Osteocyte (in vitro differentiated cells): ENCODE measurements around the gene BABAM2. TPM values are rescaled to one million over a fixed set of nuclear protein-coding genes. Genes with fewer than 3 reads are reported as not detected.
A peak's percentile ranks its signal among the peaks of the same experiment; 100 is the strongest.

Source experiments
- DNase-seq: peaks from one replicate; pipeline ENCODE4 v3.0.0; 2021; ENCODE audit warnings: mixed read lengths; ENCODE audit not compliant: unreplicated experiment; ENCODE audit errors: extremely low spot score
- H3K27ac Mint-ChIP-seq: one replicate; pipeline ENCODE4 v1.8.0; 2021; ENCODE audit warnings: mild to moderate bottlenecking, mixed read lengths; ENCODE audit not compliant: unreplicated experiment
- H3K27me3 Mint-ChIP-seq: one replicate; pipeline ENCODE4 v1.8.0; 2021; ENCODE audit warnings: mixed read lengths; ENCODE audit not compliant: unreplicated experiment
- H3K36me3 Mint-ChIP-seq: one replicate; pipeline ENCODE4 v1.8.0; 2021; ENCODE audit warnings: mixed read lengths; ENCODE audit not compliant: unreplicated experiment
- H3K4me1 Mint-ChIP-seq: one replicate; pipeline ENCODE4 v1.8.0; 2021; ENCODE audit warnings: mixed read lengths; ENCODE audit not compliant: unreplicated experiment
- H3K4me3 Mint-ChIP-seq: one replicate; pipeline ENCODE4 v1.8.0; 2021; ENCODE audit warnings: mild to moderate bottlenecking, moderate library complexity, mixed read lengths; ENCODE audit not compliant: unreplicated experiment
- H3K9me3 Mint-ChIP-seq: one replicate; pipeline ENCODE4 v1.8.0; 2021; ENCODE audit warnings: mixed read lengths; ENCODE audit not compliant: unreplicated experiment
- total RNA-seq: library from RNA; stranded (reverse); gene quantifications from 2 replicates; pipeline ENCODE4 v1.2.1, GENCODE V29; 2021
- TF ChIP-seq, protein P1 (sequence below): fragments of 200-600 bp; sonication (generic); IDR thresholded peaks from 2 replicates; pipeline ENCODE4 v1.5.0; 2021; ENCODE audit warnings: antibody characterized with exemption, mild to moderate bottlenecking, moderate library complexity

Gene BABAM2
- total RNA-seq, 1 donor from 2014 or later = 43.6 TPM

DNA sequence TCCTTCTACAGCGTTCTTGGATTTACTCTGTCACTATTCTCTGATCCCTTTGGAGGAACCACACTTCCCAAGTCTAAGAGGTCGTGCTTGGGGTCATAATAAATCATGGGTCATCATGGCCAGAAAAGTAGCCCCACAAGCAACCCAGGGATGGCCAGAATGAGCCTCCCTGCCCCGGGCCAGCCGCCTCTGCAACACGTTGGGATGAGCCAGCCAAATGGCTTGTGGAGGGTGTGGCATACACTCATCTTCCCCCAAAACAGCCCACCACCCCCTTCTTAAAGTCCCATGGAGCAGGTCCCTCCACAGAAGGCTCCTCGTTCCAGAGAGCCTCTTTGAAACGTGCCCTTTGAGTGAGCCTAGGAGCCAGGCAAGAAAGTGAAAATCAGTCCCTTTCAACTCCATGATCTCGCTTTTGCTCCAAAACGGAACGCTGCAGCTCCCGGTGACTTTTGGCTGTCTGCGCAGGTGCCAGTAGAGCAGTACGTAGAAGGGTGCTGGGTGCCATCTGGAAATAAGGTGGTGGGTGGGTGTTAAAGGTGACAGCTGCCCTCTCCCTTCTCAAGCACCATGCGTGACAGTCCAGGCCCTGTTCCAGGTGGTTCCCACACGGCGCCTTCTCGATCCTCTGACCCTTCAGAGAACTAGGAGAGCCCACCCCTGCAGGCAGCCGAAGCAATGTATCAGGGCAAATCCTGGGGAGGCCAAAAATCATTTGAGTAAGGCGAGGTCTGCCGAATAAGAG, 453.6 kb downstream of the BABAM2 start:
- TF ChIP-seq, protein P1, sequence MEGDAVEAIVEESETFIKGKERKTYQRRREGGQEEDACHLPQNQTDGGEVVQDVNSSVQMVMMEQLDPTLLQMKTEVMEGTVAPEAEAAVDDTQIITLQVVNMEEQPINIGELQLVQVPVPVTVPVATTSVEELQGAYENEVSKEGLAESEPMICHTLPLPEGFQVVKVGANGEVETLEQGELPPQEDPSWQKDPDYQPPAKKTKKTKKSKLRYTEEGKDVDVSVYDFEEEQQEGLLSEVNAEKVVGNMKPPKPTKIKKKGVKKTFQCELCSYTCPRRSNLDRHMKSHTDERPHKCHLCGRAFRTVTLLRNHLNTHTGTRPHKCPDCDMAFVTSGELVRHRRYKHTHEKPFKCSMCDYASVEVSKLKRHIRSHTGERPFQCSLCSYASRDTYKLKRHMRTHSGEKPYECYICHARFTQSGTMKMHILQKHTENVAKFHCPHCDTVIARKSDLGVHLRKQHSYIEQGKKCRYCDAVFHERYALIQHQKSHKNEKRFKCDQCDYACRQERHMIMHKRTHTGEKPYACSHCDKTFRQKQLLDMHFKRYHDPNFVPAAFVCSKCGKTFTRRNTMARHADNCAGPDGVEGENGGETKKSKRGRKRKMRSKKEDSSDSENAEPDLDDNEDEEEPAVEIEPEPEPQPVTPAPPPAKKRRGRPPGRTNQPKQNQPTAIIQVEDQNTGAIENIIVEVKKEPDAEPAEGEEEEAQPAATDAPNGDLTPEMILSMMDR = no peak
- H3K4me3 Mint-ChIP-seq = no peak overlapping the region
- no peaks in the 10 kb centered on the region for H3K9me3 Mint-ChIP-seq
- H3K27ac Mint-ChIP-seq = peak overlapping the region; percentile 91
- no peaks in the 10 kb centered on the region for H3K36me3 Mint-ChIP-seq
- peaks cover 72% of the 10 kb centered on the region for H3K4me1 Mint-ChIP-seq
- no peaks in the 10 kb centered on the region for H3K27me3 Mint-ChIP-seq
- DNase-seq = no peak

DNA sequence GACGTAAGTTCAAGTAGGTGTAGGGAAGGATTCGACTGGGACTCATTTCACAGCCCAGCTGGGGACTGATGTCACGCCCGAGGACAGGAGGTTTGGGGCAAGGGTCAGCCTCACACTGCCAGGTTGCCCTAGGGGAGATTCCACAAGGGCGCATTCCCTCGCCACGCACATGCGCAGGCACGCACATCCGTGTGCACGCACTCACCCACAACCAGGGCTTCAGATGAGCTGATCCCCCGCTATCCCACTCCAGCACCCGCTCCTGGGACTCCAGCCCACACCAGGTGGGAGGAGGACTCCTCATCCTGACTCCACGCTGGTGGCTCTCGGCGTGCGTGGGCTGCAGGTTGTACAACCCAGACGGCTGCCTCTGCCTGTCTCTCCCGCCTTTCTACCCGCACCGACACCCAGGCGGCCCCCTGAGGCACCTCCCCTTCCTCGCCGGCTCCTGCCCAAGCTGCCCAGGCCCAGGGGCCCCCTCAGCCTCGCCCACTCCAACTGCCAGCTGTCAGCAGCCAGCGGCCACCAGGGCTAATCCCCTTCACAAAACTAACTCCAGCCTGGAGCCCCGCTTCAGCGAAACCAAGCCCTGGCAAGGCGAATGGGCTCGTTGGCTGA, 454.3 kb downstream of the BABAM2 start:
- H3K36me3 Mint-ChIP-seq = no peaks in the 10 kb centered on the region
- no peak overlapping the region for H3K4me3 Mint-ChIP-seq
- no peaks in the 10 kb centered on the region for H3K9me3 Mint-ChIP-seq
- no peaks in the 10 kb centered on the region for H3K27me3 Mint-ChIP-seq
- TF ChIP-seq, protein P1 = no peak
- no peak overlapping the region for H3K27ac Mint-ChIP-seq
- no peak for DNase-seq
- peaks cover 65% of the 10 kb centered on the region for H3K4me1 Mint-ChIP-seq

DNA sequence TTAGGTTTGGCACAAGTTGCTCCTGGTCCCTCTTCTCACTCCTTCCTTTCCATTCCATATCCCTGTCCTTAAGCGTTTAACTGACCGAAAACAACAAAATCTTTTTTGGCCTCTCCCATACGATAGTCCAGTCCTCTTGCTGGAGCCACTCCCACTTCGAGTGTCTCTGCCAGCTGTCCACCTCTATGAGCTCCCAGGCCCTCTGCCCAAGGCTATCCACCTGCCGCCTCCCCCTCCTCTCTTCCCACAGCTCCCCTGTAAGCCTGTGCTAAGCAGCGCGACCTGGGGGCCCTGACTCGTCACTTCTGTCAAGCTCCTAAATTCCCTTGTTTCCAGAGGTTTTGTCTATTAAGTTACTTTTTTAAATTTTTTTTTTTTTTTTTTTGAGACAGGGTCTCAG, 455.1 kb downstream of the BABAM2 start:
- H3K27me3 Mint-ChIP-seq = no peaks in the 10 kb centered on the region

DNA sequence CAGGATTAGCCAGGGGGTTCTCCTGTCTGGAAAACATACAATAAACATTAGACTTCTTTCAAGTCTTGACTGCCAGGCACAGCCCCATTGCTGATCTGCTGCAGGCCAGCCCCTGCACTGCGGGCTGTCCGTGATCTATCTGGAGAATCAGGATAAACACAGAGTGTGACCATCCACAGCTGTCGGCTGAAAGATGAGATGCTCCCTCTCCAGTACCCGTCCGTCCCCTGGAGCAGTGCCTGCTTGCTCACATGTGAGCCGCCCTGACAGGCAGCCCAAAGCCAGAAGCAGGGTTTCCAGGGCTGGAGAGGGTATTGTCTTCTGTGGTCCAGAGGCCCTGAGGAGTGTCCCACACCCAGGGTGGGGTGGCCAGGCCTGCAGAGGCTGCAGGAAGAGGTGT, 456.1 kb downstream of the BABAM2 start:
- Mint-ChIP-seq H3K4me1 (peaks cover 55% of the 10 kb centered on the region), H3K36me3 (no peaks in the 10 kb centered on the region), H3K4me3 (no peak overlapping the region), H3K27me3 (no peaks in the 10 kb centered on the region), H3K27ac (peak overlapping the region; percentile 82), H3K9me3 (no peaks in the 10 kb centered on the region)
- DNase-seq = no peak
- TF ChIP-seq, protein P1 = no peak

More for the DNA sequence above, 455.1 kb downstream of the BABAM2 start:
- peaks cover 59% of the 10 kb centered on the region for H3K4me1 Mint-ChIP-seq
- H3K27ac Mint-ChIP-seq = no peak overlapping the region
- H3K9me3 Mint-ChIP-seq = no peaks in the 10 kb centered on the region
- no peak overlapping the region for H3K4me3 Mint-ChIP-seq
- no peak for DNase-seq
- H3K36me3 Mint-ChIP-seq = no peaks in the 10 kb centered on the region
- TF ChIP-seq, protein P1 = no peak

DNA sequence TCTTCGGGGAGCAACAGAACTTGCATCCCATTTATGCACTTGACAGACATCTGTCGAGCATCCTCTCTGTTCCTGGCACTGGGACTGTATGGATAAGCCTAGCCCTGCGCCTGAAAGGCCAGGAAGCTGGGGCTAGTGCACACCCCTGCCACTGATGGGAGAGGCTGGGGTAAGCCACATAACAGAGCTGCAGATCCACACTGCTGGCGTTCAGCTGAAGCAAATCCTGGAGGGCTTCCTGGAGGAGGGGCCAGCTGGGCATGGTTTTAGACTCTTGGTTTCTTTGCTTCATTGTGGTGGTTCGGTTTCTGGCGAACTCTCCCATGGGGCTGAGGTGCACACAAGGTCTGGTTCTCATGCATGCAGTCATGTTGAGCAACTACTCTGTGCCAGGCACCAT, 456.7 kb downstream of the BABAM2 start:
- TF ChIP-seq, protein P1 = no peak
- Mint-ChIP-seq H3K9me3 (no peaks in the 10 kb centered on the region), H3K4me1 (peaks cover 55% of the 10 kb centered on the region), H3K4me3 (no peak overlapping the region), H3K27me3 (no peaks in the 10 kb centered on the region), H3K36me3 (no peaks in the 10 kb centered on the region), H3K27ac (no peak overlapping the region)
- DNase-seq = no peak
